Thyroid gland (tissue), 4 donors: Measurements from ENCODE around the gene RAB18. TPM values are rescaled to one million over a fixed set of nuclear protein-coding genes. Genes with fewer than 3 reads are reported as not detected.
A peak's percentile ranks its signal among the peaks of the same experiment; 100 is the strongest.

Experiments used
- DNase-seq, 2 donors: peaks; one replicate each; pipeline ENCODE4 v3.0.0-alpha.2; 2019
- H3K27ac ChIP-seq, 3 donors: fragments of 200-600 bp; sonication (generic); 1 replicate in 2 of 3; 2 replicates in 1 of 3; pipeline ENCODE4 v1.5.1; 2016 to 2019; ENCODE audit warnings: mild to moderate bottlenecking in 1 of 3, moderate library complexity in 1 of 3
- H3K27me3 ChIP-seq: fragments of 200-600 bp; sonication (generic); one replicate; pipeline ENCODE4 v1.5.1; 2019
- H3K36me3 ChIP-seq, 2 donors: fragments of 200-600 bp; sonication (generic); one replicate each; pipeline ENCODE4 v1.5.1; 2016 to 2019
- H3K4me1 ChIP-seq, 2 donors: fragments of 200-600 bp; sonication (generic); one replicate each; pipeline ENCODE4 v1.5.1; 2017 to 2019
- H3K4me3 ChIP-seq, 3 donors: fragments of 200-600 bp; sonication (generic); replicated peaks in 1 of 3; 1 replicate in 2 of 3; 2 replicates in 1 of 3; pipeline ENCODE4 v1.5.1; 2016; ENCODE audit warnings: mild to moderate bottlenecking in 1 of 3
- H3K9me3 ChIP-seq: fragments of 200-600 bp; sonication (generic); one replicate; pipeline ENCODE4 v1.5.1; 2017
- POLR2A ChIP-seq, 2 donors: fragments of 450-650 bp; IDR thresholded peaks; one replicate each; pipeline ENCODE4 v1.6.1; 2017; ENCODE audit warnings: antibody characterized with exemption in 2 of 2, mild to moderate bottlenecking in 2 of 2, moderate library complexity in 1 of 2
- WGBS, 2 donors: methylation state at CpG; one replicate each; pipeline ENCODE4 v1.1.5; 2017; 5-methylcytosine and 5-hydroxymethylcytosine counted together
- intact Hi-C: fragments of 100-400 bp; cut with DNase I; formaldehyde crosslinking; loops from one replicate; pipeline ENCODE4 v1.15.1; 2023
- total RNA-seq, 4 donors: library from RNA; depleted of rRNA; stranded (reverse); fragments of >200 nt; gene quantifications; one replicate each; pipeline ENCODE4 v1.2.3, GENCODE V29; 2016
- TF ChIP-seq, protein P1 (sequence below), 6 experiments: fragments of 200-600 bp in 3 of 6; fragments of 450-650 bp in 3 of 6; sonication (generic) in 3 of 6; IDR thresholded peaks; one replicate each; pipeline ENCODE4 v1.5.1; 2016 to 2019; ENCODE audit warnings: antibody characterized with exemption in 6 of 6, mild to moderate bottlenecking in 2 of 6, inconsistent platforms in 1 of 6, moderate library complexity in 1 of 6

The RAB18 gene
- total RNA-seq, 4 donors from 2014 or later = 58.9 to 86.0 (median 72.8) TPM

DNA sequence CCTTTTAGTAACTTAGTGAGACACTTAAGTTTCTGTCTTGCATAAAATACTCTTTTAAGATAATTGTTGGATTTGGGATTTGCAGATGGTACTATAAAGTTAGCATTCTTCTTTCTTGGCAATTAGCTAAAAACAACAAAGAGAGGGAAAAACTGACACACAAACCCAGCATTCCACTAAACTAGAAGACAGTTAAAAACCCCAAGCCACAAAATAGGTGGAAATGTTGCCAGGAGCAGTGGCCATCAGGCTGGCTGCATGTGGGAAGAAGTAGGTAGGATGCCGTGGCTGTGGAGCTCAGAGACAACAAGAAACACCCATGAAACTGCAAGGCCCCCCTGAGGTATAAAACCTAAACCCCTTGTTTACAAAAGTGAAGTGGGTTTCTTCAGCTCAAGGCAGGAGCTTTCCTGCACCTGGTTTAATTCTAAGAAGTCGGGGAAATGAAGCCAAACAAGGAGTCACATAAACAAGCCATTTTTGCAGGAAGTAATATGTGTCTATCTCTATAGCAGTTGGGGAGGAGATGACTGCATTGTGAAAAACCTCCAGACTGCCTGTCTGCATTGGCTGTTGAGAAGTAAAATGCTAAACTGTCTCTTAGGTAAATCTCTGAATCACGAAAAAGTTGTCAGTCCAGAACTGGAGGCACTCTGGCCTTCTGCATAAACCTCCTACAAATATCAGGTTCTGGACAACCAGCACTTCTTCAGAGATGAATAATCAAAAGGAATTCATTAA lies 9.5 kb downstream of the RAB18 start:
- Histone ChIP-seq H3K27ac (peak overlapping the region; percentile 22 to 89 (median 84)), H3K4me3 (no peak overlapping the region), H3K27me3 (no peaks in the 10 kb centered on the region), H3K9me3 (no peaks in the 10 kb centered on the region), H3K36me3 (peaks cover 6 to 10% of the 10 kb centered on the region in 2 donors), H3K4me1 (peaks cover 20 to 25% of the 10 kb centered on the region in 2 donors)
- WGBS, 2 donors = 33 to 34% methylated on average over 3 of the region's 3 CpGs
- DNase-seq = peak; percentile 16 to 24
- intact Hi-C loops = no loop called here
- TF ChIP-seq POLR2A (IDR thresholded peaks at IDR 0.05) = no peak
- TF ChIP-seq, protein P1, sequence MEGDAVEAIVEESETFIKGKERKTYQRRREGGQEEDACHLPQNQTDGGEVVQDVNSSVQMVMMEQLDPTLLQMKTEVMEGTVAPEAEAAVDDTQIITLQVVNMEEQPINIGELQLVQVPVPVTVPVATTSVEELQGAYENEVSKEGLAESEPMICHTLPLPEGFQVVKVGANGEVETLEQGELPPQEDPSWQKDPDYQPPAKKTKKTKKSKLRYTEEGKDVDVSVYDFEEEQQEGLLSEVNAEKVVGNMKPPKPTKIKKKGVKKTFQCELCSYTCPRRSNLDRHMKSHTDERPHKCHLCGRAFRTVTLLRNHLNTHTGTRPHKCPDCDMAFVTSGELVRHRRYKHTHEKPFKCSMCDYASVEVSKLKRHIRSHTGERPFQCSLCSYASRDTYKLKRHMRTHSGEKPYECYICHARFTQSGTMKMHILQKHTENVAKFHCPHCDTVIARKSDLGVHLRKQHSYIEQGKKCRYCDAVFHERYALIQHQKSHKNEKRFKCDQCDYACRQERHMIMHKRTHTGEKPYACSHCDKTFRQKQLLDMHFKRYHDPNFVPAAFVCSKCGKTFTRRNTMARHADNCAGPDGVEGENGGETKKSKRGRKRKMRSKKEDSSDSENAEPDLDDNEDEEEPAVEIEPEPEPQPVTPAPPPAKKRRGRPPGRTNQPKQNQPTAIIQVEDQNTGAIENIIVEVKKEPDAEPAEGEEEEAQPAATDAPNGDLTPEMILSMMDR (IDR thresholded peaks at IDR 0.05) = no peak

DNA sequence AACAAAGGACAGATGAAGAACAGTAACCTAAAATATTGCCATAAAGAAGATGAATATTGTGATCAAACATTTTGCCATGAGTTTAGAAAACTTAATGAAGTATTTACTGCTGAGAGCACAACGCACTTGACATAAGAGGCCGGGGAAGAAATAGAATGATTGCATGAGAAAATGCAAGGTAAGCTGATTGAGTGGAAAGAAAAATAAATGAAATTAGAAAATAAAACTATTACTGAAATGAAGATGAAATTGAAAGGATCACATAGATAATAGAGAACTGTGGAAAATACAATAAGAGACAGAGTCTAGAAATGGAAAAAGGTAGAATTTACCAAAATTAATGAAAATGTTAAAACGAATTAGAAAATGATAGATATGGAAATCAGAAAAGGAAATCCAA lies 10.1 kb downstream of the RAB18 start:
- peaks cover 6 to 10% of the 10 kb centered on the region in 2 donors for H3K36me3 ChIP-seq
- H3K27me3 ChIP-seq = no peaks in the 10 kb centered on the region
- DNase-seq = no peak
- peaks cover 20 to 25% of the 10 kb centered on the region in 2 donors for H3K4me1 ChIP-seq
- intact Hi-C loops = no loop called here
- WGBS, 2 donors = 71 to 74% methylated on average over 3 of the region's 3 CpGs
- no peak overlapping the region for H3K4me3 ChIP-seq
- TF ChIP-seq, protein P1 (IDR thresholded peaks at IDR 0.05) = no peak
- no peak for TF ChIP-seq POLR2A (IDR thresholded peaks at IDR 0.05)
- H3K27ac ChIP-seq = peak overlapping the region; percentile 22 to 89 (median 84)
- H3K9me3 ChIP-seq = no peaks in the 10 kb centered on the region

DNA sequence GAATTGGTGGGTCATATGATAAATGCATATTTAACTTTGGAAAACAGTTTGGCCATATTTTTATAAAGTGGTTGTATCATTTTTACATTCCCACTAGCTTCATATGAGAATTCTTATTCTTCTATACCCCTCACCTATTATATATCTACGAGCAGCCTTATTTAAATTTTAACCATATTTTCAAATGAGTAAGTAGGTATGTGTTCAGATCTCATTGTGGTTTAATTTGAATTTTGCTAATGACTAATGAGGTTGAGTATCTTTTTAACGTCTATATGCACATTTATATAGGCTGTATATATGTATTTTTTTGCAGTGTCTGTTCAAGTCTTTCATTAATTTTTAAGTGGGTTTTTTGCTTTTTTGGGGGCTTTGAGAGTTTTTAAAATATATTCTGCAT lies 14.2 kb downstream of the RAB18 start:
- H3K4me1 ChIP-seq = peaks cover 15 to 18% of the 10 kb centered on the region in 2 donors
- H3K9me3 ChIP-seq = no peaks in the 10 kb centered on the region
- no peak overlapping the region for H3K4me3 ChIP-seq
- H3K27ac ChIP-seq = no peak overlapping the region
- H3K36me3 ChIP-seq = no peaks in the 10 kb centered on the region
- 95 to 96% methylated on average over 2 of the region's 2 CpGs for WGBS, 2 donors
- no peak for DNase-seq
- TF ChIP-seq POLR2A (IDR thresholded peaks at IDR 0.05) = no peak
- TF ChIP-seq, protein P1 (IDR thresholded peaks at IDR 0.05) = no peak
- H3K27me3 ChIP-seq = no peaks in the 10 kb centered on the region
- intact Hi-C loops = no loop called here

DNA sequence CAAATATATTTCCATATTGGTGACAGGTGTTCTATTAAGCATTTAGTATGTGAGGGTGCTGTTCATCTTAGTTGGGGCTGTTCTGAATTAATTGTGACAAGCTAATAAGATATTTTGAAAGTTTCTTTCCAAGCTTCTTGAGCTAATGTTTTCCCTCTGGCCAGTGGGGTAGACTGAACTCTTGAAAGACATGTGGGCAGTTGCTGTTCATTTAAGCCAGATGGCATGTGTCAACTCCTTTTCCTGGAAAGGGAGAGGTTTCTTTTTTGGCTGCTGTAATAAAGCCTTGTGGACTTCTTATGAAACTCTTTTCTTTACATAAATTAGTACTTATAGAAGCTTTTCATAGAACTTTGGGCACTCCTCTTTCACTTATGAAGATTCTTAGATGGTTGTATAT lies 21.7 kb downstream of the RAB18 start:
- H3K4me3 ChIP-seq = no peak overlapping the region
- no peak for DNase-seq
- no peak for TF ChIP-seq POLR2A (IDR thresholded peaks at IDR 0.05)
- TF ChIP-seq, protein P1 (IDR thresholded peaks at IDR 0.05) = no peak
- H3K36me3 ChIP-seq = no peaks in the 10 kb centered on the region
- no peak overlapping the region for H3K27ac ChIP-seq
- no peaks in the 10 kb centered on the region for H3K27me3 ChIP-seq
- peaks cover 11 to 17% of the 10 kb centered on the region in 2 donors for H3K4me1 ChIP-seq
- intact Hi-C loops = no loop called here
- no peaks in the 10 kb centered on the region for H3K9me3 ChIP-seq

DNA sequence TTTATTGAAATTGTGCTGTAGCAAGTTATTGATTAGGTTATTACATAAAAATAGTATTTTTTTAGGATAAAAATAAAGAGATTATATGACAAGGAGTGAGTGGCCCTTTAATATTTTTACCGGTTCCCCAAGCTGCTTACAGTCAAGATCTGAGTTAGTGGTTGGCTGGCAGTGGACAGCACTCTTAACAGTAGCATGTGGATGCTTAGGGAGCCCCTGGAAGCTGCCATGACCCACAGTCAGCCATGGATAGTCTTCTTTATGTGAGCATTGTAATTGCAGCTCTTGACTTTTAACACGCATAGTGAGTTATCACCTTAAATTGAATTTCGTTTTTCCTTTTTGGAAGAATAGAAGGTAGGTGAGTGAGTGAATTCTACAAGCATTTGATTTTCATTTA lies 22.1 kb downstream of the RAB18 start:
- peaks cover 11 to 17% of the 10 kb centered on the region in 2 donors for H3K4me1 ChIP-seq
- TF ChIP-seq POLR2A (IDR thresholded peaks at IDR 0.05) = no peak
- TF ChIP-seq, protein P1 (IDR thresholded peaks at IDR 0.05) = no peak
- H3K4me3 ChIP-seq = no peak overlapping the region
- H3K36me3 ChIP-seq = no peaks in the 10 kb centered on the region
- no peaks in the 10 kb centered on the region for H3K27me3 ChIP-seq
- WGBS, 2 donors = 86 to 91% methylated on average over 3 of the region's 3 CpGs
- no peak overlapping the region for H3K27ac ChIP-seq
- intact Hi-C loops = no loop called here
- H3K9me3 ChIP-seq = no peaks in the 10 kb centered on the region
- DNase-seq = no peak
